HG03025 (cell line): ENCODE data around the gene GRK5.
A peak's percentile ranks its signal among the peaks of the same experiment; 100 is the strongest.
"Not testable (repeated sequence)": the region's sequence is repeated elsewhere in the genome, so short reads cannot be mapped to it uniquely, and the experiment has no call there.

Experiments used
- ATAC-seq: cut with Tn5 transposase; IDR thresholded peaks from one replicate; pipeline ENCODE4 v1.9.1; 2021; ENCODE audit warnings: mild to moderate bottlenecking, moderate library complexity; ENCODE audit not compliant: unreplicated experiment, low FRiP score

GRK5 gene

DNA sequence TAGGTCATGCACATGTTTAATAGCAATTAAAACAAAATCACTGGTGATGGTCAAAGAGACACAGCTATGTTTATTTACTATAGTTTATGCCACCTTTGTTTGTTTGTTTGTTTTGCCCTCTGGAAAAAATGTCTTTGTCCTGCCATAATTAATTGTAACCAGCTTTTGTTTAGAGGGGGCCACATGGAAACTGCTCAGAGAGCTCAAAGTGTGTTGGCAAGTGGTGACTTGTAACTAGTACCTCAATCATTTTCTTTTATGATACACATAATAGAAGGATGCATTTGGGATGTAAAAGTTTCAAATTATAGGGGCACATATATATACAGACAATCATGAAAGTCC, 40.2 kb downstream of the GRK5 start:
- ATAC-seq, result no peak

DNA sequence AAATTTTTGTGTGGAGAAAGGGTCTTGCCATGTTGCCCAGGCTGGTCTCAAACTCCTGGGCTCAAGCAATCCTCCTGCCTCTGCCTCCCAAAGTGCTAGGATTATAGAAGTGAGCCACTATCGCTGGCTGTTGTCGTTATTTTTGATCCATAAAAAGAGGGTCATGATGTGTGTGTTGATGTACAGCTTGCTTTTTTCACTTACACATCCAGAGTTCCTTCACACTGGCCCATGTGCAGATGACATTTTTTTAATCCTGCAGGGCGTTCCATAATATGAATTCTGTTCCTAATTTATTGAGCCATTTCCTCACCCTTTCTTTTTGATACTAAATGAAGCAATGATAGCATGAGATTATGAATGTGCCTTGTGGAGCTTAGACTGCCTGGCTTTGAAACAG, 40.8 kb downstream of the GRK5 start:
- ATAC-seq, result no peak

DNA sequence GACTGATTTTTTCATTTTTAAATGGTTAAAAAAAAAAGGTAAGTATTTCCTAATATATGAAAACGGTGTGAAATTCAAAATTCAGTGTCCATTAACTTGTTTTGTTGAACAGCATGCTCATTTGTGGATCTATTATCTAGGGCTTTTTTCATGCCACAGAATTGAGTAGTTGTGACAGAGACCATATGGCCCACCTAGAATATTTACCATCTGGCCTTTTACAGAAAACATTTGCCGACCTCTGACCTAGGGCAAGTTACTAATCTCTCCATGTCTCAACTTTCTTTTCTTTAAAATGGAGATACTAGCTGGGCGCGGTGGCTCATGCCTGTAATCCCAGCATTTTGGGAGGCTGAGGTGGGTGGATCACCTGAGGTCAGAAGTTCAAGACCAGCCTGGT, 41.3 kb downstream of the GRK5 start:
- no peak for ATAC-seq

DNA sequence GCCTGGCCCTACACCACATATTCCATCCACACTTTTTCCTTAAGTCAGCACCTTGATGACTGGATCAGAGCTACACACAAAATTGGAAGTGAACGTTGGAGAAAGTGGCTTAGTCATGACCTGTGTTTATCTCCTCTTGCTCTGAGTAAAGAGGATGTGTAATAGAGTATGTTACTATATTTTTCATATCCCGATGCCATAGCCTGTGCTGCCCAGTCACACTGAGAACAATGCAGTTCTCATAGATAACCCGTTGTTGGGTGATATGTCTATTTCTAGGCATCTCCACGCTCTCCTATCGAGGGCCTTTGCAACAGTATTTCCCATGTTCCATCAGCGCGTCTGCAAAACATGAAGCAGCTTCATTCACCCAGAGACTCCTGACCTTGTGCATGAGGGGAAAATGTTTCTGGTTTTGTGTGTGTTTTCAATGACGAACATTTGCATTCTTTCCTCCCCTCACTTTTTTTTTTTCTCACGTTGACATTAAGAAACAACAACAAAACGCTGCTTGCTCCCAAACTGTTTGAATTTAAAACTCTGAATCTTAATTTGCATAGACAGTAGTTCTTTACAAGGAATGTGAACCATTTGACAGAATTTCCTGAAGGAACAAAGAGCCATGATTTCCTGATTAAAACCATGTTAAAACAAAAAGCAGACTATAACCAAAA, 43.4 kb downstream of the GRK5 start:
- ATAC-seq, result no peak

DNA sequence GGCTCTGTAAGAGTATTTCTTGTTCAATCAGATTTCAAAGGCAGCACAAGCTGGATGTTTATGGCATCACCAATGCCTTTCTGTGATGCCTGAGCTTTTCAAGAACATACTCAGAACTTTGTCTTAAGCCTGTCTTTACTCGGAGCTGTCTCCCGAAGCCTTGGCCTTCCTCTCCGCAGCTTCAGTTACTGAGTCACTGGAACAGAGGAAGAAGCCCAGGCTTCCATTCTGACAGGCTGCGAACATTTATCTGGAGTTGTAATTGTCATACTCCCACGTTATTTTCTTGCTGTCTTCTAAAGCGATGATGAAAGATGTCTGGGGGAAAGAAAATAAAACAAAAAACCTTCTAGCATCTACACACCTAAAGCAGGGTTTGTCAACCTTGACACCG, 43.9 kb downstream of the GRK5 start:
- ATAC-seq, result no peak

DNA sequence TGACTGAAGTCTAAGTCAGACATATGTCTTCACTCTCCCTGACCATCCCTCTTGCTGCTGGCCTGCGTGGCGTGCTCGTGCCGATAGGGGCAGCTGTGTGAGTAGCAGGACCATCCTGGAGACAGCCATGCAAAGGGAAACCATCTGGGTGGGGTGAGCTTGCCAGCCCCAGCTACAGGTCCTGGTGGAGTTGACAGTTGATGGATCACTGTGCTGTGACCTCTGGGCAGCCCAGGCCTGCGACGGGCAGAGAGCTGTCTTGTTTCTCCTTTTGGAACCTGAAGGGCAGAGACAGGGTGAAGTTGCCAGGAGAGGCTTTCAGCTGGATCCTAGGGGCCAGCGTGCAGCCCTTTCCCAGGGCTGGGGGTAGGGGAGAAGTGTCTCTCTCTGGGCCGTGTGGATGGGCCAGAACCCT, 44.7 kb downstream of the GRK5 start:
- ATAC-seq, result no peak

DNA sequence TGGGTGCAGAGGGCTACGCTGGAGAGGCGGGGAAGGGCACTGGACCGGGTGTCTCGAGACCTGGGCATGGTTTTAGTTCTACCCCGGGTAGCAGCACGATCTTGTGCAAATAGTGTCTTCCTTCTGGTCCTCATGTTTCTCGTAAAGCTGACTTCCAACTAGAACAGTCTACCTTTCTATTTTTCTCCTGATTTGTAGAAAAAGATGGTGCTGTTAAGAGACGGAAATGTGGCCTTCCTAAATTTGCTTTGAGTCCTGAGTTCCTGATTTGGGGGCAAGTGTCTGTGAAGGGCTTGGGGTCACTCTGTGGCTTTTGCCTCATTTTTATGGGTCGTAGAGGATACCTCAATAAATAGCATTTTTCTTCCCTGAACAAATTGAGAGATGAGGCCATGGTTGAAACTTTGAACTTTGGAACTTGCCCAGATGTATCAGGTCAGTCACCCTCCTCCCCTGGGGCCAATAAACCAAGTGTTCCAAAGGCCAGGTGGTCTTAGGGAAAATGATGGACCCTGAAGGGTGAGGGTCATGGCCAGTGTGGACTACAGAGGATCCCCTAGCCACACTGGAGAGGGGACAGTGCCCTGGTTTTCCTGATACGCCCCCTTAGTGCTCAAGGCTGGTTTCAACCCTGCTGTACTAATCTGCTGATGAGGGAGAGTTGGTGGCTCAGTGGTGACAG, 45.2 kb downstream of the GRK5 start:
- no peak for ATAC-seq

DNA sequence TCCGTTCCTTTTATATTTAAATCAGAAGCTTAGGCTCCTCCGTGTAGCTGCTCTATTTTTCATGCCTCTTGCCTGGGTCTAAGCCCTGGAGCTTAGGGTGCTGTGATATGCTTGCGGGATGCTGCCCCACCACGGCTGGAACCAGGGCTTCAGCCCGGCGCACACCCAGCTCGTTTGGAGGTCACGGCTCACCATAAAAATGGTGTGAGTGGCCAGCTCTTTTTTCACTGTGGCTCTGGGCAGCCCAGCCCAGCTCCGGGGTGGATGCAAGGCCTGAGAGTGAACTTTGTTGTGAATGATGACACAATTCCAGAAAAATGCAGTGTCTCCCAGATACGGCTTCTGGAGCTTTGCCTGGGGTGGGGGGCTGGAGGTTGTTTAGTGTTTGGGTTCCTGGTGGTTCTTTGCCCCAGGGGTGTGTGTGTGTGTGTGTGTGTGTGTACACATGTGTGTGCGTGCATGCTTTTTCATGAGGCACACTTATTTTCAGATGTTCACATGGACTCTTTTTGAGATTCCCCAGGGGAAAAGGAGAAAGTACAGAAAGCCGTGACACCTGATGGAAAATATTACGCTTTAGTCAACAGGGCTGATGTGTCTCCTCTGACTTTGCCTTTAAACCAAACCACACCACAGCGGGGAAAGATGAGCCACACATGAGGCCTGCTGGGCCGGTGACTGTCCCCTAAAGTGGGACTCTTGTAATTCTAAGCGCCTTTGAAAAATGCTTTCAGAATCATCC, 46.2 kb downstream of the GRK5 start:
- ATAC-seq, result no peak

DNA sequence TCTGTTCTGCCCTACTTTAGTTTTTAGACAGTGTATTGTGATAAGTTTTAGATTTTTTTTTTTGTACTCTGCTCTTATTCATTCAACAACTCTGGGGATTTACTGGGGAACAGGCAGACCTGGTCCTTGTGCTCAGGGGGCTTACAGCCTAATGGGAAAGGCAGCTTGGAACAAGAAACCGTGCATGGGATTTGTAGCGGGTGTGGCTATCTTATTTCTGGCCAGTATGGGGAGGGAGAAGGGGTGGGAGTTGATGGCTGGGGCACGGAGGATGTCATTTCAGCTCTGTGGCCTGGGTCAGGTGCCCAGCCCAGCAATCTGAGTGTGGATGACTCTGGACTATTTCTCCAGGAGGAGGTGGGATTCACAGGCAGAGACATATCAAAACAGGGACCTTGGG, 47.0 kb downstream of the GRK5 start:
- no peak for ATAC-seq

DNA sequence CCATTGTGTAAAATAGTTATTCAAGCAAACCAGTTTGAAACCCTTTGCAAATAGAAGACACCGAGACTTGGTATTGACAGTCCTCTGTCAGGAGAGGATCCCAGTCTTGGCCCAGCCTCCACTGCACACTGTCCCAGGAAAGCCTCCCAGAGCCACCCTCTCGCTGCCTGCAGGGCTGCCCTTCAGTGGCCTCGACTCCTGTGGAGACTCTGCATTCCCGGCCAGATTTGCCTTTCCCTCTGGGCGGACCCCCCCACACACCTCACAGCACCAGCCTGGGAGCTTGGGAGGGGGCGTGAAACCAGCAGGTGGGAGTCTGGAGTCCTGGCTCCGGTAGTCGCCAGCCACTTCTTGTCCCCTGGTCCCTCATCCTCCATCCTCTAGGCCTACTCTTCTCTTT, 48.7 kb downstream of the GRK5 start:
- ATAC-seq, result no peak

DNA sequence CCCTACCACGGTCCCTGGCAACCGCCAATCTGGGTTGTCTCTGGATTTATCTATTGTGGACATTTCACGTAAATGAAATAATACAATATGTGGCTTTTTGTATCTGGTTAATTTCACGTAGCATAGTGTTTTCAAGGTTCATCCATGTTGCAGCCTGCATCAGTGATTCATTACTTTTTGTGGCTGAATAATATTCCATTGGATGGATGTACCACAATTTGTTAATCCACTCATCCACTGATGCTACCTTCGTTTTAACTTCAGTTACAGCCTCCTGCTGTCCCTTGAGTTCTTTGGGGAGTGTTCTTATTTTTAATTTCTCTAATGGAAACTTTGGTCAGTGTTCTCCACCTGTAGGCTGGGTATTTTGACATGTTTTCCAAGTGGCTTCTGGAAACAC, 49.5 kb downstream of the GRK5 start:
- ATAC-seq, result no peak

DNA sequence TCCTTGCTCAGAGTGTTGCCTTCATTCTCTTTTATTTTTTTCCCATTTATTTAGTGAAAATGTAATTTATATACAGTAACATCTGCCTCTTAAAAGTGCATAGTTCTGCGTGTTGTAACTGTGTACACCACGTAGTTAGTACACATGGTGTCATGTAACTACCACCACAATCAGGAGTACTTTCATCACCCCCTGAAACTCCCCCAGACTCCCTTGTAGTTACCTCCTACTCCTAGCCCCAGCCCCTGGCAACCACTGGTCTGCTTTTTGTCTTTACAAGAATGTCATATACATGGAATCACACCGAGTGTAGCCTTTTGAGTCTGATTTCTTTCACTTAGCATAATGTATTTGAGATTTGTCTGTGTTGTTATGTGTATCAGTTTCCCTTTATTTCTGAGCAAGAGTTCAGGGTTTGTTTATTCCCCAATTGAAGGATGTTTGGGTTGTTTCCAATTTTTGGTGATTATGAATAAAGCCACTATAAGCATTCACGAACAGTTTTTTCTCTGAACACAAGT, 50.6 kb downstream of the GRK5 start:
- ATAC-seq, result no peak

DNA sequence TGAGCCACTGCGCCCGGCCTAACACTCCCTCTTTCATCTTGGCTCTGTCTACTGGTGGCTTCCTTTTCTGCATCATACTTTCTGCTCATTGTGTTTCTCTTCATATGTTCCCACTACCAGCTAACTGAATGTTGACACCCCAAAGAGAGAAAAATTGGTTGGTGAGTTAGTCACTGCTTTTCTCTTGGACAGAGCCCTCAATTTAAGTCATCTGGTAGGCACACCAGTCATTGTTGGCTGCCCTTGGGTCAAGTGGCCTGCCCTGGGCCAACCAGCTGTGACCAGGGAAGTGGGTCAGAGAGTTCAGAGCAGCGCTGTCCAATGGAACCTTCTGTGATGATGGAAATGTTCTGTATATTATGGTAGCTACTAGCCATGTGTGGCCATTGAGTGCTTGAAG, 52.0 kb downstream of the GRK5 start:
- ATAC-seq, result no peak

DNA sequence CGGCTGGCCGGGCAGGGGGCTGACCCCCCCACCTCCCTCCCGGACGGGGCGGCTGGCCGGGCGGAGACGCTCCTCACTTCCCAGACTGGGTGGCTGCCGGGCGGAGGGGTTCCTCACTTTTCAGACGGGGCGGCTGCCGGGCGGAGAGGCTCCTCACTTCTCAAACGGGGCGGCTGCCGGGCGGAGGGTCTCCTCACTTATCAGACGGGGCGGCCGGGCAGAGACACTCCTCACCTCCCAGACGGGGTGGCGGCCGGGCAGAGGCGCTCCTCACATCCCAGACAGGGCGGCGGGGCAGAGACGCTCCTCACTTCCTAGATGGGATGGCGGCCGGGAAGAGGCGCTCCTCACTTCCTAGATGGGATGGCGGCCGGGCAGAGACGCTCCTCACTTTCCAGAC, 53.6 kb downstream of the GRK5 start:
- ATAC-seq, result not testable (repeated sequence)

DNA sequence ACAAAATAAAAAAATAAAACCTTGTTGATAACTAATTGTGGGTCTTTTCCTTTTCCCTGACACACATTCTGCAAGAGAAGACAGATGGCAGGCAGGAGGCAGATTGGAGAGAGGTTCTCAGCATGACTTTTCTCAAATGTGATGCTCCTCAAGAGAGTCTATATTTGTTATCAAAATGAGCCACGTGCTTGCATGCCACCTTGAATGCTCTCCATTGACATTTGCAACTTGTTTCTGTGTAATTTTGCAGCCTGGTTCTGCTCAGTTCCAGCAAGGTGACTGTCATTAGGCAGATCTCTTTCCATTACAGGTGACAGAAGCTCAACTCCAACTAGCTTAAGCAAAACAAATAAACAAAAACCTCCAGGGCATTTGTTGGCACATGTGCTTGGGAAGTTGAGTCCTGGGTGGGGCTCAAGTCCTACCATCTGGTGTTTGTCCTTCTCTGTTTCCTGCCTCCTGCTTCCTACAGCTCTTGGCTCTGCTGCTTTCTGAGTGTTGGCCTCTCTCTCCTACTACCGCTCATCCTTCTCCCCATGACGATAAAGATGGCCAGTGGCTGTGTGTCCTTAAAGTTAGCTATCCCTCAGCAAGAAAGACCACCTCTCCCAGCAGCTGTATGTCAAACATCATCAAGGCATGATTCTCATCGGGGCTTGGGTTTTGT, 56.7 kb downstream of the GRK5 start:
- no peak for ATAC-seq

DNA sequence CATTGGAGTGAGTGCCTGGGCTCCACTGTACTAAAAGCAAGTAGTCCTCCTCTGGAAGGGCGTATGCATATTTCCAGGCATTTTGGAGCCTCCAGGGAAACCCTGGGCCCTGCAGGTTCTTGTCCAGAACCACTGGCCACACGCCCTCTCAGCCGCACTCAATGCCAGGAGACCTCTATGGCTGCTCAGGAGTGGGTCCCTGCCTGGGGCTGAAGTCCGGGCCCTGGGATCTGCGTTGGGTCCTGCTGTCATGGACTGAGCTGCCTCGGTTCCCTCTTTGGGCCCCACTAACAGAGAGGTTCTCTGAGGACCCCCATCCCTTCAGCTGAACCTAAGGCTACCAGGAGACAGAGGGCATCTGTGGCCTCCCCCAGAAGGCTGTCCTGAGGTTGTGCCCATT, 58.3 kb downstream of the GRK5 start:
- no peak for ATAC-seq

DNA sequence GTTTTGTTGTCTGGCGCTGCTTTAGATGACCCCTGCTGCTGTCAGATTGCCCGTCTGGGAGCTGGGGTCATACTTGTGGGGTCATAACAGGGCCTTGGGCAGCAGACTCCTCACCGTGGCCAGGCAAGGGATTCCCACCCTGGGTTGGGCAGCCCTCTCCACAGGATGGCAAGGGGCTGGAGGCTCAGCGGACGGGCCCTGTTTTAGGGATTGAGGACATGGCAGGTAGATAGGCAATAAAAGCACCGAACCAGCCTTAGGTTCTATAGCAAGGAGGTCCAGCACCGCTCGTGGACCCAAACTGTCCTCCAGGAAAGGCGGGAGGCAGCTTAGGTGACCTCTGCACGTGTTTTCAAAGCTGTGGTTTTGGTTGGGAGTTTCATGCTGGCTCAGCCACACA, 60.0 kb downstream of the GRK5 start:
- ATAC-seq, result no peak

DNA sequence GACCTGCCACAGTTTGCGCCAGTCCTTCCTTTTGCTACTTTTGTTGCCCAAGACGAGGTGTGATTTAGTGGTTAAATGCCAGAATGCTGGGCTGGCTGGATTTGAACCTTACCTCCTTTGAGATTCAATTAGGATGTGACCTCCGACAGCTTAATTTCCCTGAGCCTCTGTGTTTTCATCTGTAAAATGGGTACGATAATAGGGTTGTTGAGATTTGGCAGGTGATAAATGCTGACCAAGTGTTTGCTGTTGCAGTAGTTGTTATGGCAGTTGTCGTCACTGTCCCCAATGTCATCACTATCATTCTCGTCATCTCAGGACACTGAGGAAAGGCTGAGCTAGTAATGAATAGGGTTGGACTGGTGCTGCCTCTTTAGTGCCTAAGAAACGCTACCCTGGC, 61.1 kb downstream of the GRK5 start:
- ATAC-seq, result no peak

DNA sequence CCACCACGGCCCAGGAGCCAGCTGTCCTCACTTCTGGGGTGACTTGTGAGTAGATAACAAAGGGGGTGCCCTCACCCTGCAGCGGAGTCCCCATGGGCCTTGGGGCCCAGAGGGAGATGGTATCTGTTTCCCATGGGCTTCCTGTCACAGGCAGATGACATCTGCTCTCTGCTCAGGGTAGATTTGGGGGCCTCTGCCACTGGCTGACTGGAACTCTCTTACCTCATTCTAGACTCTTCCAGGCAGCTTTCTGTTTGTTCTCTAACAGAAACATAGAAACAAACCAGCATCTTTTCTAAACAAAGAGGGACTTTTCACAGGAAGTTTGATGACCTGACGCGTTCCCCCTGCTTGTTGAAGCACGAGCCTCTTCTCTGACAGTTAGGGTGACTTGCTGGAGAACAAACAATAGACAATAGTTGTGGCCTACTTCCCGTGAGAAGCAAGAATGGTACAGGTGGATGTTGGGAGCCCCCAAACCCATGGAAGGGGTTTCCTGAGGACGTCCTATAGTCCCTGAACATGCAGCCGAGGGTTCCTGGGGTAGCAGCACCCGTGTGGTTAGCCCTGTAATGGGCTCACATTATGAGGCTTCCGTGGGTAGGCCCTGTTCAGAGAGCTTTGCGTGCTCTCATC, 61.6 kb downstream of the GRK5 start:
- ATAC-seq, result peak; percentile 62

DNA sequence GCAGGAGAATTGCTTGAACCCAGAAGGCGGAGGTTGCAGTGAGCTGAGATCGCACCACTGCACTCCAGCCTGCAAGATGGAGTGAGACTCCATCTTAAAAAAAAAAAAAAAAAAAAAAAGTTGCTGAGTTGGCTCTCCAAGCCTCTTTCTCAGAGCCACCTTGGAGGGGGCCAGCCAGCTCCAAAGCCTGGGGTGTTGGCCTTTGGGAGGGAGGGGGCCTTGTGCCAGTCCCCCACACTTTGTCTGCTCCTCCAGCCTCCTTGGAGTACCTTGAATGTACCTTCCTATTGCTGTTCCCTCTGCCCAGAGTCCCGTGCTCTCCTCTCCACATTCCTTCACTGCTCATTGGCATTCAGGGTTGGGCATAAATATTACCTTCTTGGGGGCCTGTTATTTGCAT, 62.4 kb downstream of the GRK5 start:
- ATAC-seq, result no peak
